ENCODE data around the gene TEX13B. TPM values are rescaled to one million over a fixed set of nuclear protein-coding genes. Genes with fewer than 3 reads are reported as not detected.

Gene TEX13B
- total RNA-seq: not detected in 2 replicates

GRCh38 chrX:107982356-107982755 lies at the start of gene TEX13B:
TSS of gene TEX13B (minus strand) at chrX:107982370. CDS start at chrX:107982127, 243 bp downstream.

Other genes starting within 250 kb of the TEX13B start
- 14.5 and 36.5 TPM in 2 replicates for gene TSC22D3, start 206.6 kb downstream of the TEX13B start, total RNA-seq
- gene NCBP2L, start 204.6 kb downstream of the TEX13B start, total RNA-seq: not detected in 2 replicates
- 19.6 and 19.7 TPM in 2 replicates for gene MID2, start 156.5 kb downstream of the TEX13B start, total RNA-seq
- not detected in 2 replicates for gene VSIG1, start 62.7 kb upstream of the TEX13B start, total RNA-seq
- 68.5 and 76.3 TPM in 2 replicates for gene PSMD10, start 109.2 kb upstream of the TEX13B start, total RNA-seq
- gene ATG4A, start 109.4 kb upstream of the TEX13B start, total RNA-seq: 6.6 and 15.2 TPM in 2 replicates

All from placental pericyte (primary cell).